Right renal pelvis (tissue), 4 donors: ENCODE results near the gene PPP5C. TPM values are rescaled to one million over a fixed set of nuclear protein-coding genes. Genes with fewer than 3 reads are reported as not detected.
"Not testable (repeated sequence)": the region's sequence is repeated elsewhere in the genome, so short reads cannot be mapped to it uniquely, and the experiment has no call there.

Source experiments
- DNase-seq, 4 donors: peaks; one replicate each; pipeline ENCODE4 v3.0.0-alpha.2; 2013; ENCODE audit warnings: low read depth in 4 of 4, low spot score in 3 of 4, missing footprints in 1 of 4
- polyA plus RNA-seq, 4 donors: library from polyadenylated mRNA; unstranded; fragments of 120-200 nt; gene quantifications; one replicate each; pipeline ENCODE4 v1.2.1, GENCODE V29; 2013; ENCODE audit not compliant: insufficient read length in 4 of 4

Gene PPP5C
- polyA plus RNA-seq, 4 donors, result 90.8 to 110 (median 100) TPM

DNA sequence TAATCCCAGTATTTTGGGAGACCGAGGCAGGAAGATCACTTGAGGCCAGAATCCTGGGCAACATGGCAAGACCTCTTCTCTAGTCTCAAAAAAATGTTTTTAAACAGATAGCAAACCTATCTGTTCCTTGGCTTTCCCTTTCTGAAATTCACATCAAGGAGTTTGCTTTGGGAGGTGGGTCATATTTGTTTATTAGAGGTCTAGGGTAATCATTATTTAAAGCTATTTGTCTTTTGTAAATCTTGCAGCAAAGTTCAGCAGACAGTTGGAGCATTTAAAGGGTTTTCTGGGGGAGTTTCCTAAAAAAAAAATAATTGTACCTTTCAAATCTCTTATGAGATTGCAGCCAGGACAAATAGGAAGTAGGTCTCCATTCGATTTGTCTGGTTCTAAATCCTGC, 17.5 kb downstream of the PPP5C start:
- DNase-seq, result no peak

DNA sequence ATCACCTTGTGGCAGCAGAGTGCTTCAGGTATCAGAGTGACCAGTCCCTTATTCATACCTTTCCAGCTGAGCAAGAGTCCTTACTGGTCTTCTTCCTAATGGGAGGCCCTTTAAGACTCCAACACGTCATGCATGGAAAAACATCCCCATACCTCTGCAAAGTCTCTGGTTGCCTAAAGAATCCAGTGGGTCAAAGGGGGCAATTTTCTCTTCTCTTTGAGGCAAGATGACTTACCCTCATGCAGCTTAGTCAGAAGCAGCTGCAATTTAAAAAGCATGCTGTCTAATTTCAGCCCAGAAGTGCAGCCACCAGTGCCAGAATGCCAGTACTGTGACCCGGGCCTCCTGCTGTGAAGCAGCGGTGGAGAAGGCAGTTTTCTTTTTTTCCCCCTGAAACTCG, 18.7 kb downstream of the PPP5C start:
- no peak for DNase-seq

DNA sequence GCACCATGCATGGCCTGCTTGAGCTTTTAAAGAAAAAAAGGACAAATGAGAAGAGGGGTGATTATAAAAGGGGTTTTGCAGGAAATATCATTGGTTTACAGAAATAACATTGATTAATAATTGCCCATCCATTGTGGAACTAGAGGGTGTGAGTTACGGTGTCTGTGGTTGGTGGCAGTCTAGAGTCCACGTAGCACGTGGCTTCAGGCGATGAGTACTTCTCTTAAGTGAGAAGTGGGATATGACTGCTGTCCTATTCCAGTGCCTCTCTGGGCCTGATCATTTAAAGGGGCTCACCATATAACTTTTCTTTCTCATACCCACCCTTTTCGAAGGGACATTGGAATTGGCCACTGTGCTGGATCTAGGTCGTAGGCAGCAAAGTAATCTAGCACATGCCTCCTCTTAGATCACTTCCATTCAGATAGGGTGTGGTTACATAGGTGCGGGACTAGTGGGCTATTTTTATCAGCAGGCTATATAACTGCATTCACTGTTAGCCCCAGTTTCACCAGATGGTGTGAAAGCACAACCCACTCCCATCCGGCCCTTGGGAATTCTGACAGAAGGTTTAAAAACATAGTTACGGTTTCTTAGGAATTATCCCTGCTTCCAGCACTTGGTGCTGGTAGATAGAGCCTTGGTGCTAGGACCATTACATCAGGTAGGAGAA, 19.9 kb downstream of the PPP5C start:
- no peak for DNase-seq

DNA sequence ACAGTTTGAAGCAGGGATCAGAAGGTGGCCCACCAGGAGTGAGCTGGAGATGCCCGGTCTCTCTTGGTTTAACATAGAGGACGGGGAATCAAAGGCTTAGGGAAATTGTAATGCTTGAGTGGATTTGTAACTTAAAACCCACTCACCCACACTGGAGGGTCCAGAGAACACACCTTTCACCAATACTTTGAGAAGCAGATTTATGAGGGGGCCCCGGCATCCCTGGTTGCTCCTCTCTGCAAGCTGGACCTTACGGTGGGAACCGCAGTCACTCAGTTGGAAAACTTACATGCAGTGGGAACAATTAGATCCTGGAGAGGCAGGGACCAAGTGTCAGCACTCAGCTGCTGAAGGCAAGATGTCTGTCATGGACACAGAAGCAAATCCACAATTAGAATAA, 20.5 kb downstream of the PPP5C start:
- peak in 1 of 4 donors; percentile 12 for DNase-seq

DNA sequence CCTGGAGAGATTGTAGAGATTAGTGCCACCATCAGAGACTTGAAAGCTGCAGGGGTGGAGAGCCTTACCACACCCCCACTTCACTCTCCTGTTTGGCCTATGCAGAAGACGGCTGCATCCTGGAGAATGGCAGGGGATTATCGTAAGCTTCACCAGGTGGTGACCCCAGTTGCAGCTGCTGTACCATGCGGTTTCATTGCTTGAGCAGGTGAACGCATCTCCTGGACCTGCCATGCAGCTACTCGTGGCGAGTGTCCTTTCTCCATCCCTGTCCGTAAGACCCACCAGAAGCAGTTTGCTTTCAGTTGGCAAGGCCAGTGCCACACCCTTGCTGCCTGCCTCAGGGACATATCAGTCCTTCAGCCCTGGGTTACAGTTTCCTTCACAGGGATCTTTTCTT, 21.2 kb downstream of the PPP5C start:
- DNase-seq, result no peak

DNA sequence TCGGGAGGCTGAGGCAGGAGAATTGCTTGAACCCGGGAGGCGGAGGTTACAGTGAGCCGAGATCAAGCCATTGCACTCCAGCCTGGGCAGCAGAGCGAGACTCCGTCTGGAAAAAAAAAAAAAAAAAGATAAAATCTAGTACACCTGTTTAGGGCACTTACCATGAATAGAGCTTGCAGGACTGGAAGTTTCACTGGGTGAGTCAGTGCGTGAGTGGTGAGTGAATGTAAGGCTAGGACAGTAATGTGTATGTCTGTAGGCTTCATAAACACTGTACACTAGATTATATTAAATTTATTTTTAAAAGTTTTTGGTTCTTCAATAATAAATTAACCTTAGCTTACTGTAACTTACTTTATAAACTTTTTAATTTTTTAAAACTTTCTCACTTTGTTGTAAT, 22.9 kb downstream of the PPP5C start:
- DNase-seq, result no peak

DNA sequence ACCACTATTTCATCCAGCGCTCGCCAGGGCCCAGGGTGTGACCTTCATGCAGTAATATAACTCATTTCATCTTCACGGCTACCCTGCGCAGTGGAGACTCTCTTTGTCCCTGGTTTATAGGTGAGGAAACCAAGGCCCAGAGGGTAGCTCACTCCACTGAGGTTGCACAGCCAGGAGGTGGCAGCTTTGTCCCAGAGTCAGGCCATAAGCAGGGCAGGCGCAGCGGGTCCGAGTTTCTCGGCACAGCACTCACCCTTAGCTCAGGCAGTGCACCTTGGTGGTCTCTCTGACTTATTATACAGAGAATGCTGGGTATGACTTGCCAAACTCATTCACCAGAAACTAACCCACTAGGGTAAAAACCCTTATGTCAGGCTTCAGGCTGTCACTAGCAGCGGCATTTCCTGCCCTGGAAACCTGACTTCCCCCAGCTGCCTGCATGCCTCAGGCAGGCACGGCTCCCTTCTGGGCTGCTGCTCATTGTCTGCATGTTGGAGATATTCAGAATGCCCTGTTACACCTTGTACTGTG, 24.5 kb downstream of the PPP5C start:
- no peak for DNase-seq

DNA sequence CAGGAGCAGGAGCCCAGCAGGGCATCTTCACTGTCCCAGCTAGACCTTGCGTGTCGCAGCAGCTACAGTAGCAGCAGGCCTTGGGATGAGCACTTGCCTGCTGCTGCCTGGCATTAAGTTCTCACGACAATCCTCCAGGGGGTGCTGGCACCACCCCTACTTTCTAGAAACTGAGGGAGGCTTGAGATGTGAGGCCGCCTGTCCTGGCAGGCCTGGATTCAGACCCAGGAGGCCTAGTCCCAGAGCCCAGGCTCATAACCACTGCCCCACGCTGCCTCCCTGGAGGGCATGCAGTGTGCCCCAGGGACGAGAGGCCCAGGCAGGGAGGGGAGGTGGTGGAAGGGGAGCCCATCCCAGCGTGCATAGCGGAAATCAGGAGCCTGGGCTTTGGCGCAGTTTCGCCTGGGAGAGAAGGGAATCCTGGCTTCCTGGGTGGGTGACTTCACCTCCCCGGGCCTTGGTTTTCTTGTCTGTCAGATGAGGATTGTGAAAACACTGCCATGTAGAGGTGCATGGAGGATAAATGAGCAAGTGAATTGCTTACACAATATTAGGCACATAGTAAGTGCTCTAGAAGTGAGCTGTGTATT, 26.1 kb downstream of the PPP5C start:
- DNase-seq, result no peak

DNA sequence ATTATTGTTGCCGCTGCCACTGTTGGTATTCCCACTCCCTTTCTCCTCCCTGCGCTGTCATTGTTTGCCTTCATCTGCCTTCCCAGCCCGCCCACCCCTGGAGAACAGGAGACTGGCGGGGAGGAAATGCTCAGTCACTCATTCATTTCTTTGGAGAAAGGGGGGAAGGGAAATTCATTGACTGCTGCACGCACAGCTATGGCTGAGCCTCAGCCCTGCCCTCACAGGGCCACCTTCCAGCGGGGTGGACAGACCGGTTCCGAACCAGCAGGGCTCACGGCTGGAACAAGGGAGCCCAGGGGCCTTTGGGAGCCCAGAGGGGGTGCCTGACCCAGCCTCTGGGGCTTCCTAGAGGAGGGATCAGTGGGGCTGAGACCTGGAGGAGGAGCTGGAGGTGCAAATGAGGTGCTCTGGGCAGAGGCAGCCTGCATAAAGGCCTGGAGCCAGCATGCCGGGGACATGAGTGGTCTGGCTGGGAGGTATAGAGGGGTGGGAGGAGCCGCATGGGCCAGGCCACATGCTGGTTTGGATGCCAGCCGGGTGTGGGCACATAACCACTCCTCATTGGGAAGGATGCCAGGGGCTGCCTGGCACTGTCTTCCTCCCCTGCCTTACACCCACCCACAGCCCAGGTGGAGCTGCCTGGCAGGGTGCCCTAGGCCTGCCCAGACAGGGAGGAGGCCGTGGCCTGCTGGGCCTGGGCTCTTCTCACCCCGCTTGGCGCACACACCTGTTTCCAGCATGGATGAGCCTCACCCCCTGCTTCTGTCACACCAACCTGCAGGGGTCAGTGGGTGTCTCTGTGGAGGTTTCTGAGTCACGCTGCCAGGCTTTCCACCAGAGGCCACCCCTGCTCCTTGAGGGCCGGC, 26.8 kb downstream of the PPP5C start:
- DNase-seq, result no peak

DNA sequence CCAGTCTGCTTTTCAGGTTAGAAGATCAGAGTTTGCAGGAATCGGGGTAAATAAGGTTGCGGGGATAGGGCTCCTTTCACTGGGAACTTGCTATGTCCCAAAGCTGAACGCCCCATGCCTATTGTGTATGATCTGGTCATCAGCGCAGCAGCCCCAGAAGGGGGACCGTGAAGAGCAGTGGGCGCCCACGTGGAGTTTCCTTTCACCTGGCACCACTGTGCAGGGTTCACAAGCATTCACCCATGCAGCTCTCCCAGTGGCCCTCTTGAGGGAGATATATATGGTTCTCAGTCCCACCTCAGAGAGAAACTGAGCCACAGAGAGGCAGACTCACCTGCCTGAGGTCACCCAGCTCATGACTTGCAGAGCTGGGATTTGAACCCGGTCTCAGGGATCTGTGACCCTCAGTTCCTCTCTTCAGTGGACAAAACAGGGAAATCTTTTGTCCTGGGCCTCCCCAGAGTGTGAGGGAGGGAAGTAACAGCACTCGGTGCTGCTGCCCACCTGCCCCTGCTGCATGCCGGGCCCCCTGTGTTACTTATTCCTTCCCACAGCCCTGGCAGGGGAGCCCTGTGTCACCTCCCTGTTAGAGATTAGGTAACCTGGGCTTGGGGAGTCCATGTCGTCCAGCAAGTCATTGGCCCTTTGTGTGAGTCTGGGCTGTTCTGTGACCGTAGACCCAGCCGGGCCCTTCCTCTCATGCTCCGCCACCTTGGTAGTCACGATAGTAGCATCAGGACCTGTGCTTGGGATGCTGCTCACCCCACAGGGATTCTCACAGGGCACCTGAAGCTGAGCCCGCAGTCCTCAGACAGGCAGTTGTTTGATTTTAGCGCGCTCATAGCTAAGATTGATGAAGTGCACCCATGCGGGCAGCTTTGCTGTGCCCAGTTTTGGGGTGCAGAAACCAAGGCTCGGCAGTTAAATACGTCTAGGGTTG, 27.9 kb downstream of the PPP5C start:
- no peak for DNase-seq

DNA sequence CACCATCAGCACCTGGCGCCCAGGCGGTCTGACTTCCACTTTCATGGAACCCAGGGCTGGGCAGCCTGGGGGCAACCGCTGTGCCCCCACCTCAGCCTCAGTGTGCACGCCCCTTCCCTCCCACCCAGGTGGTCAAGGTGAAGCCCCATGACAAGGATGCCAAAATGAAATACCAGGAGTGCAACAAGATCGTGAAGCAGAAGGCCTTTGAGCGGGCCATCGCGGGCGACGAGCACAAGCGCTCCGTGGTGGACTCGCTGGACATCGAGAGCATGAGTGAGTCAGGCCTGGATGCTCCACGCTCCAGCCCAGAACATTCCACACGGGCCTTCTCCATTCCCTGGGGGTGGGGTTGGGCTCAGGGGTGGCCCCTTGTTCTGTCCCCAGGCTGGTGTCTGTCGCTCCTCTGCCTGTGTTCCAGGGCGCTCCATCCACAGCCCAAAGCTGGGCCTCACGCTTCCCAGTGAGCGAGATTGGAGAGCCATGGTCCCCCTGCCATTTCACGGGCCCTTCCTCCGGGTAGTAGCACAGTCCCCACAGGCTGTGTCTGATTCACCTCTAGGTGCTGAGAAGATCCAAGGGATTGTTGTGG, 28.7 kb downstream of the PPP5C start:
- not testable (repeated sequence) for DNase-seq

DNA sequence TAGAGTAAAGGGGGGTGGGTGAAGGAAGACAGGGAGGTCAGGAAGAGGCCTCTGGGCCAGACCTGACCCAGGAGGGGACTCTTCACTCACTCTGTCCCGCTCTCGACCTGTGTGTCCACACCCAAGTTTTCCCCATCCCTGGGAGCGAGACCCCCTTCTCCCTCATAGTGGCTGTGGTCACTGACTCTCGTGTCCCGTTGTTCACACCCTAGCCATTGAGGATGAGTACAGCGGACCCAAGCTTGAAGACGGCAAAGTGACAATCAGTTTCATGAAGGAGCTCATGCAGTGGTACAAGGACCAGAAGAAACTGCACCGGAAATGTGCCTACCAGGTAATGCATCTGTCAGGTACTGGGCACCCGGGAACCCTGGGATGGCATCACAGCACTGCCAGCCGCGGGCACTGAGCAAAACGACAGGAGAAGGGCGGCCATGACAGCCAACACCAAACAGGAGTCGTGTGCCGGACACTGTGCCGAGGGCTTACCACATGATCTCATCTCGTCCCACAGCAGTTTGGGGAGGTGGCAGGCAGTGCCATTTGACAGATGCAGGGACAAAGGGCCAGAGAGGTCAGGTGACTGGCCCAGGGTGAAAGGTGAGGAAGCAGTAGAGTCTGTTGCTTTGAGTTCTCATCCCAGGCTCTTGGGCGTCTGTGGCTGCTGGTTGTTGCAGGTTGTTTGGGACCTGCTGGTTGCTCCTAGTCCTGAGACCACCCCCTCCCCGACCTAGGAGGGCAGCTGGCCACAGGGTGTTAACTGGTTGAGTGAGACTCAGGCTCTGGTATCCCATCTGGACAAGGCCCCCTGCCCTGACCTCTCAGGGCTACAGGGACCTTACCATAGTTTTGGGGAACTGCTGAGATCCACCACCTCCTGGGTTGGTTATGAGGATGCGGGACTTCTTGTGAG, 29.6 kb downstream of the PPP5C start:
- DNase-seq, result no peak

DNA sequence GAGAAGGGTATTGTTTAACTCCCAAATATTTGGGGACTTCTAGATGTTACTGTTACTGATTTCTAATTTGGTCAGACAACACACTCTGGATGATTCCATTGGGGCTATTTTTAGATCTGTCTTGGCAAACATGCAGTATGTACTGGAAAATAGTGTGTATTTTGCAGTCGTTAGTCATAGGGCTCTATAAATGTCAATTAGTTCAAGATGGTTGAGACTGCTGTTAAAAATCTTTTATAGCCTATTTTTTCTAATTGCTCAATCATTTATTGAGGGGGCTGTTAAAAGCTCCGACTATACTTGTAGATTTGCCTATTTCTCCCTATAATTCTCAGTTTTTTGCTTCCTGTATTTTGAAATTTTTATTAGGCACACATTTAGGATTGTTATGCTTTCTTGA, 31.4 kb downstream of the PPP5C start:
- no peak for DNase-seq

DNA sequence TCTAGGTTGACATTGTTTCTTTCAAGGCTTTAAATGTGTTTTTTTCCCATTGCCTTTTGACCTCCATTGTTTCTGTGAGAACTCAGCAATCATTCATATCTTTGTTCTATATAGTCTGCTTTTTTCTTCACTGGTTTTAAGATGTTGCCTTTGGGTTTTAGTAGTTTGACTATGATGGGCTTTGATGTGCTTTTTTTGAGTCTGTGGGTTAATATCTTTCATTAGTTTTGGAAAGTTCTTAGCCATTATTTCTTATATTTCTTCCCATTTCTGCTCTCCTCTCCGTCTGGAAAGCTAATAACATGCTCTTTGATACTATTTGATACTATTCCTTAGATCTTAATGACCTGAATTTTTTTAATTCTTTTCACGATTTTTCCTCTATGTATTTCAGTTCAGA, 33.8 kb downstream of the PPP5C start:
- no peak for DNase-seq

DNA sequence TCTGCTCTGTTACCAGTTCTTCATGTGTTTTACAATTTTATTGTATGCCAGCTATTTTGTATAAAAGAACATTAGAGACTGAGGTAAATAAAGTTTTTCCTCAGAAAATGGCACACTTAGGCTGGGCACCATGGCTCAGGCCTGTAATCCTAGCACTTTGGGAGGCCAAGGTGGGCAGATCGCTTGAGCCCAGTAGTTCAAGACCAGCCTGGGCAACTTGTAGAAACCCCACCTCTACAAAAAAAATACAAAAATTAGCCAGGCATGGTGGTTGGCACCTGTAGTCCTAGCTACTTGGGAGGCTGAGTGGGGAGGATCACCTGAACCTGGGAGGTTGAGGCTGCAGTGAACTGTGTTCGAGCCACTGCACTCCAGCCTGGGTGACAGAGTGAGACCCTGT, 34.5 kb downstream of the PPP5C start:
- no peak for DNase-seq

DNA sequence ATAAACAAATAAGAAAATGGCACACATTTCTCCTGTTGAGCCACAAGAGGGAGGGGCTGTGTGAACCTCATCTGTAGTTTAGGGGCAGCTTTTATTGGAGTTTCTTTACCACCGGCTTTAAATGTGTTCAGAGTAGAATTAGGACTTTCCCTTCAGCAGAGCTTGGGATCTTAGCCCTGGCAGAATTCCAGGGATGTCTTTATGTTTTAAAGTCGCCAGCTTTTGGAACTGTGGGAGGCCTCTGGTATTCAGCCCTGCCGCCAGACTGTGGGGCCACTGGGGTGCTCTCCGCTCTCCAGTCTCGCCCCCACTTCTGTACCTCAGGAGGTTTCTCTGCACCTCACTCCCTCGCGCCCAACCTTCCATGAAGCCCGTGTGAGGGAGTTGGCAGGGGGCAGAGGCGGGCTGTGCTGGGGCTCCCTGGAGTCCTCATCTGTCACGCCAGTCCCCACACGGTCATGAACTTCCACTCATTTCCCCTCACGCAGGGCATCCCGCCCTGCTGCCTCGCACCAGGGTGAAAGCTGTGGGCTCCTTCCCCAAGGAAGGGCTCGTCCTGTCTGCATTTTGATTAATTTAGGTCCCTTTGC, 35.0 kb downstream of the PPP5C start:
- DNase-seq, result no peak

DNA sequence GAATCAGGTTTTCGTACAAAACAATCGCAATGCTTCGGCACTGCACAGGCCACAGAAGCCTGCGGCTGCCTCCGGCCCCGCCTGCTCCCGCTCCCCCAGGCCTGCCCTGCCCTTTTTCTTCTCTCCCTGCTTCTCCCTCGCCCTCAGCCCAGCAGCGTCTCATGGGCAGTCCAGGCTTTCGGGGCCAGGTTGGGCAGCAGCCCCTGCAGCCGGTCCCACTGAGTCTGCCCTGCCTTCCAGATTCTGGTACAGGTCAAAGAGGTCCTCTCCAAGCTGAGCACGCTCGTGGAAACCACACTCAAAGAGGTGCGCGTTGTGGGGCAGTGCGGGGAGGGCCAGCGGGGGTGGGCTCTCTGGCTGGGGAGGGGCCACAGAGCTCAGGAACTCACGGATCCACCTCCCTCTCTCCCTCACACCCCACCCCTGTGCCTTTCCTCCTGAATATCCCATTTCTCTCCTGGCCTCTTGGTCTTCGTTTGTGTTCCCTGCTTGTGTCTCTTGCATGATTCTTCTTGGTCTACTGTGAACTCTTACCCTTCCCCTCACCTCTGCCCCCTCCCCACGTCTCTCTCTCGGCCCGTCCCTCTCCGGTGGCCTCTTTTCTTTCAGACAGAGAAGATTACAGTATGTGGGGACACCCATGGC, 36.4 kb downstream of the PPP5C start:
- DNase-seq, result no peak

DNA sequence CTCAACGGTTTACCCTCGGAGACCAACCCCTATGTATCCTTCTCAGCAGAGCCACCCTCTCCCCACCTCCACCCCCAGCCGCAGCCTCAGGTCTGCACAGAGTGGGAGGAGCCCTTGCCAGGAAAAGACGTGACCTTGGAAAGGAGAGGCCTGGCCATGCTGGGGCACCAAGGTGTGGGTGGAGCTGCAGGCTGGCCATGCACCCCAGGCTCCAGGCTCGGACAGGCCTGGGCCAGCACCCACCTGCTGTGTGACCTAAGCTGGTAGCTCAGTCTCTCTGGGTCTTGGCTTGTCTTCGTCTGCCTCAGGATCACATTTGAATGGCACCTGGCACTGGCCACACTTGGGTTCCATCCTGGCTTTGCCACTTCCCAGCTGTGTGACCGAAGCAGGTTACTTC, 37.0 kb downstream of the PPP5C start:
- DNase-seq, result no peak
